HepG2 (cell line): Measurements from ENCODE around the gene RSL1D1. TPM values are rescaled to one million over a fixed set of nuclear protein-coding genes. Genes with fewer than 3 reads are reported as not detected.

Source experiments
- CBX5 ChIP-seq: sonication (generic); formaldehyde crosslinking; IDR thresholded peaks from 2 replicates; pipeline ENCODE4 v1.4.0; 2020; ENCODE audit warnings: missing genetic modification reagents, borderline replicate concordance
- CREBL2 ChIP-seq: sonication (generic); formaldehyde crosslinking; IDR thresholded peaks from 2 replicates; pipeline ENCODE4 v1.8.1; 2023; ENCODE audit warnings: missing genetic modification reagents, mild to moderate bottlenecking, borderline replicate concordance
- GLI4 ChIP-seq: sonication (generic); formaldehyde crosslinking; IDR thresholded peaks from 2 replicates; pipeline ENCODE4 v1.5.1; 2020; ENCODE audit warnings: missing genetic modification reagents, mild to moderate bottlenecking, moderate library complexity, borderline replicate concordance
- JARID2 ChIP-seq: sonication (generic); formaldehyde crosslinking; IDR thresholded peaks from 2 replicates; pipeline ENCODE4 v1.8.1; 2023; ENCODE audit warnings: missing genetic modification reagents, inconsistent platforms; ENCODE audit not compliant: insufficient replicate concordance
- MAF1 ChIP-seq: sonication (generic); formaldehyde crosslinking; IDR thresholded peaks from 2 replicates; pipeline ENCODE4 v1.5.0; 2020; ENCODE audit warnings: missing genetic modification reagents, borderline replicate concordance
- MTF1 ChIP-seq: sonication (generic); formaldehyde crosslinking; IDR thresholded peaks from 2 replicates; pipeline ENCODE4 v1.5.0; 2020; ENCODE audit warnings: missing genetic modification reagents
- MTF2 ChIP-seq: sonication (generic); formaldehyde crosslinking; IDR thresholded peaks from 2 replicates; pipeline ENCODE4 v1.5.0; 2020; ENCODE audit warnings: missing genetic modification reagents, borderline replicate concordance
- NFE2L2 ChIP-seq: fragments of 150-350 bp; IDR thresholded peaks from 2 replicates; pipeline ENCODE4 v1.6.1; 2014; ENCODE audit warnings: low read length
- PLSCR1 ChIP-seq: sonication (generic); formaldehyde crosslinking; IDR thresholded peaks from 2 replicates; pipeline ENCODE4 v1.5.0; 2020; ENCODE audit warnings: missing genetic modification reagents, mild to moderate bottlenecking, borderline replicate concordance
- REPIN1 ChIP-seq: sonication (generic); formaldehyde crosslinking; IDR thresholded peaks from 2 replicates; pipeline ENCODE4 v1.8.0; 2022; ENCODE audit warnings: missing genetic modification reagents, low read depth, mild to moderate bottlenecking, borderline replicate concordance
- RERE ChIP-seq: IDR thresholded peaks from 2 replicates; pipeline ENCODE4 v1.6.1; 2016; ENCODE audit warnings: low read depth, missing genetic modification reagents, missing compliant biosample characterization
- REXO4 ChIP-seq: sonication (generic); formaldehyde crosslinking; IDR thresholded peaks from 2 replicates; pipeline ENCODE4 v1.8.0; 2022; ENCODE audit warnings: missing genetic modification reagents, mild to moderate bottlenecking, borderline replicate concordance
- SCMH1 ChIP-seq: sonication (generic); formaldehyde crosslinking; IDR thresholded peaks from 2 replicates; pipeline ENCODE4 v1.9.0; 2021; ENCODE audit warnings: missing genetic modification reagents, mild to moderate bottlenecking, borderline replicate concordance
- TEAD3 ChIP-seq: optimal IDR thresholded peaks from 2 replicates; pipeline ENCODE3; 2016; ENCODE audit warnings: borderline replicate concordance
- YEATS2 ChIP-seq: sonication (generic); formaldehyde crosslinking; IDR thresholded peaks from 2 replicates; pipeline ENCODE4 v1.4.0; 2020; ENCODE audit warnings: missing genetic modification reagents, borderline replicate concordance
- ZNF12 ChIP-seq: sonication (generic); formaldehyde crosslinking; IDR thresholded peaks from 2 replicates; pipeline ENCODE4 v1.5.0; 2020; ENCODE audit warnings: missing genetic modification reagents
- ZNF121 ChIP-seq: sonication (generic); formaldehyde crosslinking; IDR thresholded peaks from 2 replicates; pipeline ENCODE4 v1.5.0; 2020; ENCODE audit warnings: mild to moderate bottlenecking, missing genetic modification reagents
- ZNF225 ChIP-seq: sonication (generic); formaldehyde crosslinking; IDR thresholded peaks from 2 replicates; pipeline ENCODE4 v1.4.0; 2020; ENCODE audit warnings: mild to moderate bottlenecking, missing genetic modification reagents
- ZNF343 ChIP-seq: sonication (generic); formaldehyde crosslinking; IDR thresholded peaks from 2 replicates; pipeline ENCODE4 v1.4.0; 2020; ENCODE audit warnings: mild to moderate bottlenecking, missing genetic modification reagents
- ZNF543 ChIP-seq: sonication (generic); formaldehyde crosslinking; IDR thresholded peaks from 2 replicates; pipeline ENCODE4 v1.4.0; 2020; ENCODE audit warnings: mild to moderate bottlenecking, missing genetic modification reagents
- ZNF597 ChIP-seq: sonication (generic); formaldehyde crosslinking; IDR thresholded peaks from 2 replicates; pipeline ENCODE4 v1.5.0; 2020; ENCODE audit warnings: missing genetic modification reagents
- ZNF7 ChIP-seq: IDR thresholded peaks from 2 replicates; pipeline ENCODE4 v1.6.1; 2016; ENCODE audit warnings: missing biosample characterization, missing genetic modification reagents
- ZNF749 ChIP-seq: sonication (generic); formaldehyde crosslinking; IDR thresholded peaks from 2 replicates; pipeline ENCODE4 v1.8.0; 2022; ENCODE audit warnings: mild to moderate bottlenecking, missing genetic modification reagents, moderate library complexity, borderline replicate concordance
- ZNF781 ChIP-seq: sonication (generic); formaldehyde crosslinking; IDR thresholded peaks from 2 replicates; pipeline ENCODE4 v1.5.1; 2020; ENCODE audit warnings: borderline replicate concordance, mild to moderate bottlenecking, missing genetic modification reagents; ENCODE audit errors: not compliant biosample characterization
- polyA plus RNA-seq, 8 experiments: library from polyadenylated mRNA; depleted of rRNA in 3 of 8; stranded (reverse) in 7 of 8; unstranded in 1 of 8; fragments of >200 nt; fragmentation: Illumina TruSeq in 4 of 8; extraction: Trizol in 4 of 8; gene quantifications; 2 replicates each; pipeline versions ENCODE4 v1.2.1 to v1.2.3, GENCODE V29; 2011 to 2016; ENCODE audit warnings: low read depth in 4 of 8, missing spikeins in 1 of 8, mixed read lengths in 1 of 8; ENCODE audit not compliant: insufficient read depth in 1 of 8
- total RNA-seq, 5 experiments: library from RNA; depleted of rRNA; stranded (reverse); fragments of >200 nt; fragmentation: Illumina TruSeq; extraction: Trizol; gene quantifications; 2 replicates each; pipeline ENCODE4 v1.2.3, GENCODE V29; 2016; ENCODE audit warnings: low read depth in 1 of 5

The RSL1D1 gene
- total and polyA plus RNA-seq, 2 of the 13 experiments (the other 11 are each of a cell fraction or from before 2014, with no cell fraction given): 187 to 343 TPM

DNA sequence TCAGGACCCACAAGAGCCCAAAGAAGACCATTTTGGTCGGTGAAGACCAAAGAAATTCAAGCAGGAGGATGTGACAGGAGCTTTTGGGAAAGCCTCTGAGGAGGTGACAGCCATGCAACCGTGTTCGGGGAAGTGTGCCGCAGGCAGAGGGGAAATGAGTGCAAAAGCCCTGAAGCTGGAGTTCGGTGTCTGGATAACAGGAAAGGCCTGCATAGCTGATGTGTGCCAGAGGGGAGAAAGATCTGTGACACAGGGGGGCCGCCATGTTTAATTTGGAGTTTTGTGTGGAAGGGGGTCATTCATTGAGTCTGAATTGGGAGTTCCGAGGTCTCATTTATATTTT, 53.4 kb downstream of the RSL1D1 start (continued):
- TF ChIP-seq MTF1 (CRISPR knock-in tag) (no peak), CBX5 (CRISPR knock-in tag) (no peak), MAF1 (CRISPR knock-in tag) (0 out of 2 replicates have a peak, but pooled peaks have one; percentile 6), ZNF7 (CRISPR knock-in tag) (no peak), ZNF12 (CRISPR knock-in tag) (no peak), ZNF121 (CRISPR knock-in tag) (0 out of 2 replicates have a peak, but pooled peaks have one; percentile 2), CREBL2 (0 out of 2 replicates have a peak, but pooled peaks have one; percentile 2), PLSCR1 (CRISPR knock-in tag) (no peak), ZNF781 (CRISPR knock-in tag) (no peak), ZNF597 (no peak), GLI4 (no peak), NFE2L2 (no peak), YEATS2 (no peak), JARID2 (no peak), RERE (CRISPR knock-in tag) (no peak), ZNF543 (CRISPR knock-in tag) (no peak), ZNF225 (CRISPR knock-in tag) (no peak), ZNF343 (no peak), TEAD3 (no peak), REXO4 (CRISPR knock-in tag) (no peak), SCMH1 (CRISPR knock-in tag) (no peak), REPIN1 (CRISPR knock-in tag) (no peak), MTF2 (no peak), ZNF749 (no peak)
